Mesenchymal stem cell (in vitro differentiated cells and primary cell): Measurements from ENCODE around the gene RTEL1.

Experiments used
- DNase-seq: peaks from one replicate; pipeline ENCODE4 v3.0.0-alpha.2; 2013
- H2AFZ ChIP-seq: one replicate; pipeline ENCODE4 v1.6.1; 2013; ENCODE audit warnings: low read depth, mild to moderate bottlenecking, control low read depth, inconsistent platforms, low read length, moderate library complexity
- H2AK5ac ChIP-seq: 2 replicates; pipeline ENCODE4 v1.6.1; 2013; ENCODE audit warnings: low read length, moderate library complexity, mild to moderate bottlenecking, inconsistent platforms; ENCODE audit not compliant: severe bottlenecking
- H2BK120ac ChIP-seq: one replicate; pipeline ENCODE4 v1.6.1; 2013; ENCODE audit warnings: low read depth, mild to moderate bottlenecking, inconsistent platforms, low read length, moderate library complexity
- H2BK12ac ChIP-seq, 2 experiments: one replicate each; pipeline ENCODE4 v1.6.1; 2013; ENCODE audit warnings: inconsistent platforms in 2 of 2, low read length in 2 of 2, mild to moderate bottlenecking in 2 of 2, moderate library complexity in 2 of 2, control low read depth in 1 of 2
- H2BK15ac ChIP-seq: one replicate; pipeline ENCODE4 v1.6.1; 2013; ENCODE audit warnings: mild to moderate bottlenecking, low read depth, inconsistent platforms; ENCODE audit not compliant: poor library complexity, severe bottlenecking
- H2BK5ac ChIP-seq: 2 replicates; pipeline ENCODE4 v1.6.1; 2013; ENCODE audit warnings: low read depth, mild to moderate bottlenecking, low read length, control low read depth, inconsistent platforms; ENCODE audit not compliant: poor library complexity, severe bottlenecking
- H3K14ac ChIP-seq, 2 experiments: one replicate each; pipeline ENCODE4 v1.6.1; 2013; ENCODE audit warnings: inconsistent platforms in 2 of 2, low read length in 2 of 2, control low read depth in 1 of 2, mild to moderate bottlenecking in 1 of 2, moderate library complexity in 1 of 2
- H3K18ac ChIP-seq, 2 experiments: one replicate each; pipeline ENCODE4 v1.6.1; 2013; ENCODE audit warnings: inconsistent platforms in 2 of 2, low read length in 2 of 2, control low read depth in 1 of 2, low read depth in 1 of 2, mild to moderate bottlenecking in 1 of 2
- H3K23ac ChIP-seq, 2 experiments: one replicate each; pipeline ENCODE4 v1.6.1; 2013; ENCODE audit warnings: inconsistent platforms in 2 of 2, low read length in 2 of 2, mild to moderate bottlenecking in 2 of 2, moderate library complexity in 2 of 2, control low read depth in 1 of 2
- H3K27ac ChIP-seq: 2 replicates; pipeline ENCODE4 v1.5.1; 2013; ENCODE audit warnings: mild to moderate bottlenecking, moderate library complexity, low read length, control low read depth, inconsistent platforms; ENCODE audit not compliant: poor library complexity, severe bottlenecking
- H3K27me3 ChIP-seq, 2 experiments: 2 replicates each; pipeline versions ENCODE4 v1.6.1 to v1.7.0; 2013; ENCODE audit warnings: low read length in 2 of 2, mild to moderate bottlenecking in 2 of 2, moderate library complexity in 2 of 2, control low read depth in 1 of 2, inconsistent platforms in 1 of 2; ENCODE audit not compliant: control insufficient read depth in 1 of 2, insufficient read depth in 1 of 2
- H3K36me3 ChIP-seq, 2 experiments: 2 replicates each; pipeline versions ENCODE4 v1.6.1 to v1.7.0; 2013; ENCODE audit warnings: low read length in 2 of 2, control low read depth in 1 of 2, inconsistent platforms in 1 of 2, low read depth in 1 of 2, mild to moderate bottlenecking in 1 of 2; ENCODE audit not compliant: insufficient read depth in 2 of 2, control insufficient read depth in 1 of 2
- H3K4ac ChIP-seq, 2 experiments: one replicate each; pipeline ENCODE4 v1.6.1; 2013; ENCODE audit warnings: inconsistent platforms in 2 of 2, low read length in 2 of 2, mild to moderate bottlenecking in 2 of 2, moderate library complexity in 2 of 2, control low read depth in 1 of 2, low read depth in 1 of 2
- H3K4me1 ChIP-seq: 2 replicates; pipeline ENCODE4 v1.6.1; 2013; ENCODE audit warnings: low read depth, low read length, control low read depth; ENCODE audit not compliant: control insufficient read depth, insufficient read depth
- H3K4me2 ChIP-seq: 2 replicates; pipeline ENCODE4 v1.6.1; 2013; ENCODE audit warnings: low read length, mild to moderate bottlenecking, inconsistent platforms; ENCODE audit not compliant: poor library complexity, severe bottlenecking
- H3K4me3 ChIP-seq, 2 experiments: 2 replicates each; pipeline versions ENCODE4 v1.5.1 to v1.7.0; 2013; ENCODE audit warnings: low read length in 2 of 2, mild to moderate bottlenecking in 2 of 2, control low read depth in 1 of 2, low read depth in 1 of 2; ENCODE audit not compliant: insufficient read depth in 1 of 2
- H3K79me1 ChIP-seq: replicated peaks from 2 replicates; pipeline ENCODE4 v1.6.1; 2013; ENCODE audit warnings: mild to moderate bottlenecking, control low read depth, low read length, inconsistent platforms; ENCODE audit not compliant: poor library complexity, severe bottlenecking
- H3K9ac ChIP-seq: 2 replicates; pipeline ENCODE4 v1.7.0; 2013; ENCODE audit warnings: mild to moderate bottlenecking, low read length, moderate library complexity
- H3K9me3 ChIP-seq: 2 replicates; pipeline ENCODE4 v1.7.0; 2013; ENCODE audit warnings: mild to moderate bottlenecking, low read length; ENCODE audit not compliant: control insufficient read depth
- H4K8ac ChIP-seq: one replicate; pipeline ENCODE4 v1.6.1; 2013; ENCODE audit warnings: inconsistent platforms, mild to moderate bottlenecking, low read length, moderate library complexity
- H4K91ac ChIP-seq: one replicate; pipeline ENCODE4 v1.6.1; 2013; ENCODE audit warnings: mild to moderate bottlenecking, low read length, inconsistent platforms
- WGBS: methylation state at CpG from one replicate; pipeline ENCODE4 v1.1.7; 2013; ENCODE audit warnings: mixed read lengths; 5-methylcytosine and 5-hydroxymethylcytosine counted together

Gene RTEL1

DNA sequence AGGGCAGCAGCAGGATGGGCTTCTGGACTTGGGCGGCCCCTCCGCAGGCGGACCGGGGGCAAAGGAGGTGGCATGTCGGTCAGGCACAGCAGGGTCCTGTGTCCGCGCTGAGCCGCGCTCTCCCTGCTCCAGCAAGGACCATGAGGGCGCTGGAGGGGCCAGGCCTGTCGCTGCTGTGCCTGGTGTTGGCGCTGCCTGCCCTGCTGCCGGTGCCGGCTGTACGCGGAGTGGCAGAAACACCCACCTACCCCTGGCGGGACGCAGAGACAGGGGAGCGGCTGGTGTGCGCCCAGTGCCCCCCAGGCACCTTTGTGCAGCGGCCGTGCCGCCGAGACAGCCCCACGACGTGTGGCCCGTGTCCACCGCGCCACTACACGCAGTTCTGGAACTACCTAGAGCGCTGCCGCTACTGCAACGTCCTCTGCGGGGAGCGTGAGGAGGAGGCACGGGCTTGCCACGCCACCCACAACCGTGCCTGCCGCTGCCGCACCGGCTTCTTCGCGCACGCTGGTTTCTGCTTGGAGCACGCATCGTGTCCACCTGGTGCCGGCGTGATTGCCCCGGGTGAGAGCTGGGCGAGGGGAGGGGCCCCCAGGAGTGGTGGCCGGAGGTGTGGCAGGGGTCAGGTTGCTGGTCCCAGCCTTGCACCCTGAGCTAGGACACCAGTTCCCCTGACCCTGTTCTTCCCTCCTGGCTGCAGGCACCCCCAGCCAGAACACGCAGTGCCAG is 38.7 kb downstream of the RTEL1 start, which contains the start of gene TNFRSF6B:
TSS of gene TNFRSF6B (plus strand) at position 25 of the 729 bp plus-strand sequence. CDS start at position 141, 116 bp downstream.
- no peaks in the 10 kb centered on the region for H3K27me3 ChIP-seq
- peak within 1 kb of the TSS in 1 of 2 experiments; percentile 86 for H3K14ac ChIP-seq
- peaks cover 9 to 64% of the 10 kb centered on the region in 2 experiments for H3K36me3 ChIP-seq
- peak within 1 kb of the TSS; percentile 32 for H3K9ac ChIP-seq
- peak within 1 kb of the TSS; percentile 75 to 80 for H2BK12ac ChIP-seq
- peaks cover 19% of the 10 kb centered on the region for H3K79me1 ChIP-seq
- no peak within 1 kb of the TSS for H2BK5ac ChIP-seq
- DNase-seq = peak; percentile 33
- H3K27ac ChIP-seq = peak within 1 kb of the TSS; percentile 6
- peak within 1 kb of the TSS; percentile 48 for H3K4me2 ChIP-seq
- 55% methylated on average over 51 of the region's 52 CpGs for WGBS
- no peak within 1 kb of the TSS for H2AFZ ChIP-seq
- peak within 1 kb of the TSS; percentile 21 for H2AK5ac ChIP-seq
- peak within 1 kb of the TSS; percentile 83 for H4K91ac ChIP-seq
- peak within 1 kb of the TSS; percentile 88 to 93 for H3K18ac ChIP-seq
- peak within 1 kb of the TSS in 1 of 2 experiments; percentile 37 for H3K23ac ChIP-seq
- peak within 1 kb of the TSS; percentile 74 for H4K8ac ChIP-seq
- H3K4me3 ChIP-seq = peak within 1 kb of the TSS; percentile 59 to 64
- no peak within 1 kb of the TSS for H2BK15ac ChIP-seq
- peak within 1 kb of the TSS; percentile 35 for H2BK120ac ChIP-seq
- peaks cover 68% of the 10 kb centered on the region for H3K4me1 ChIP-seq
- H3K9me3 ChIP-seq = no peaks in the 10 kb centered on the region
- H3K4ac ChIP-seq = peak within 1 kb of the TSS; percentile 63 to 93

DNA sequence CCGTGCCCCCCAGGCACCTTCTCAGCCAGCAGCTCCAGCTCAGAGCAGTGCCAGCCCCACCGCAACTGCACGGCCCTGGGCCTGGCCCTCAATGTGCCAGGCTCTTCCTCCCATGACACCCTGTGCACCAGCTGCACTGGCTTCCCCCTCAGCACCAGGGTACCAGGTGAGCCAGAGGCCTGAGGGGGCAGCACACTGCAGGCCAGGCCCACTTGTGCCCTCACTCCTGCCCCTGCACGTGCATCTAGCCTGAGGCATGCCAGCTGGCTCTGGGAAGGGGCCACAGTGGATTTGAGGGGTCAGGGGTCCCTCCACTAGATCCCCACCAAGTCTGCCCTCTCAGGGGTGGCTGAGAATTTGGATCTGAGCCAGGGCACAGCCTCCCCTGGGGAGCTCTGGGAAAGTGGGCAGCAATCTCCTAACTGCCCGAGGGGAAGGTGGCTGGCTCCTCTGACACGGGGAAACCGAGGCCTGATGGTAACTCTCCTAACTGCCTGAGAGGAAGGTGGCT is 39.3 kb downstream of the RTEL1 start:
- peak overlapping the region; percentile 1 for H2AK5ac ChIP-seq
- H3K18ac ChIP-seq = peak overlapping the region; percentile 72 to 93
- H4K8ac ChIP-seq = peak overlapping the region; percentile 63
- WGBS = 84% methylated on average over 7 of the region's 7 CpGs
- no peak overlapping the region for H2AFZ ChIP-seq
- no peaks in the 10 kb centered on the region for H3K9me3 ChIP-seq
- H3K4ac ChIP-seq = peak overlapping the region; percentile 63 to 93
- peaks cover 23% of the 10 kb centered on the region for H3K79me1 ChIP-seq
- no peak overlapping the region for H2BK120ac ChIP-seq
- H3K4me2 ChIP-seq = peak overlapping the region; percentile 48
- peak overlapping the region; percentile 59 to 64 for H3K4me3 ChIP-seq
- H3K36me3 ChIP-seq = peaks cover 6 to 67% of the 10 kb centered on the region in 2 experiments
- H3K27me3 ChIP-seq = no peaks in the 10 kb centered on the region
- no peak overlapping the region for H3K23ac ChIP-seq
- H3K27ac ChIP-seq = peak overlapping the region; percentile 6
- no peak overlapping the region for H2BK5ac ChIP-seq
- peak overlapping the region; percentile 29 for H3K9ac ChIP-seq
- peak overlapping the region in 1 of 2 experiments; percentile 80 for H2BK12ac ChIP-seq
- DNase-seq = no peak
- no peak overlapping the region for H2BK15ac ChIP-seq
- H3K4me1 ChIP-seq = peaks cover 71% of the 10 kb centered on the region
- H4K91ac ChIP-seq = peak overlapping the region; percentile 60
- peak overlapping the region in 1 of 2 experiments; percentile 8 for H3K14ac ChIP-seq

DNA sequence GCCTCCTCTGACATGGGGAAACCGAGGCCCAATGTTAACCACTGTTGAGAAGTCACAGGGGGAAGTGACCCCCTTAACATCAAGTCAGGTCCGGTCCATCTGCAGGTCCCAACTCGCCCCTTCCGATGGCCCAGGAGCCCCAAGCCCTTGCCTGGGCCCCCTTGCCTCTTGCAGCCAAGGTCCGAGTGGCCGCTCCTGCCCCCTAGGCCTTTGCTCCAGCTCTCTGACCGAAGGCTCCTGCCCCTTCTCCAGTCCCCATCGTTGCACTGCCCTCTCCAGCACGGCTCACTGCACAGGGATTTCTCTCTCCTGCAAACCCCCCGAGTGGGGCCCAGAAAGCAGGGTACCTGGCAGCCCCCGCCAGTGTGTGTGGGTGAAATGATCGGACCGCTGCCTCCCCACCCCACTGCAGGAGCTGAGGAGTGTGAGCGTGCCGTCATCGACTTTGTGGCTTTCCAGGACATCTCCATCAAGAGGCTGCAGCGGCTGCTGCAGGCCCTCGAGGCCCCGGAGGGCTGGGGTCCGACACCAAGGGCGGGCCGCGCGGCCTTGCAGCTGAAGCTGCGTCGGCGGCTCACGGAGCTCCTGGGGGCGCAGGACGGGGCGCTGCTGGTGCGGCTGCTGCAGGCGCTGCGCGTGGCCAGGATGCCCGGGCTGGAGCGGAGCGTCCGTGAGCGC is 39.9 kb downstream of the RTEL1 start:
- Histone ChIP-seq H2BK12ac (peak overlapping the region; percentile 69 to 75), H3K4me1 (peaks cover 71% of the 10 kb centered on the region), H3K79me1 (peaks cover 25% of the 10 kb centered on the region), H2BK15ac (peak overlapping the region; percentile 89), H2BK120ac (peak overlapping the region; percentile 11), H3K23ac (no peak overlapping the region), H3K18ac (peak overlapping the region; percentile 30 to 34), H4K91ac (peak overlapping the region; percentile 60), H3K9ac (peak overlapping the region; percentile 70), H3K4me2 (peak overlapping the region; percentile 48), H3K4me3 (peak overlapping the region in 1 of 2 experiments; percentile 59), H3K27ac (peak overlapping the region; percentile 90), H3K14ac (peak overlapping the region in 1 of 2 experiments; percentile 35), H2AFZ (no peak overlapping the region), H3K27me3 (no peaks in the 10 kb centered on the region), H4K8ac (no peak overlapping the region), H3K36me3 (peaks cover 6 to 67% of the 10 kb centered on the region in 2 experiments), H2BK5ac (peak overlapping the region; percentile 21), H2AK5ac (peak overlapping the region; percentile 45), H3K9me3 (no peaks in the 10 kb centered on the region), H3K4ac (peak overlapping the region; percentile 40 to 93)
- DNase-seq = no peak
- 85% methylated on average over 36 of the region's 40 CpGs for WGBS
